ENCODE measurements around the gene CHN2.
A peak's percentile ranks its signal among the peaks of the same experiment; 100 is the strongest.

Gene CHN2

DNA sequence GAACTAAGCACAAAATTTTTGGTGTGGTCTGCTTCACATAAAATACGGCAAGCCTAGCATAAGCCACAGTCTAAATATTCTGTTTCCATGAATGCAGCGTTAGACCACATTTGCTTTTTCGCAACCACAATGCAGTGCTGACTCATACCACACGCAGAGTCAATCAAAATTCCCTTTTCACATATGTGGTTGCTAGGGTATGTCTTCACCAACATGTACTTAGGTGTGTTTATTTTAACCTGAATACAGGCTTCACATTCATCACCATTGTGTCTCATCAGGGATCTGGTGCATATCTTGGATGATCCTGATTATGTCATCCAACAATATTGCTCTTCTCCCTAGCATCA lies 90.8 kb downstream of the CHN2 start:
- DNase-seq (ENCODE audit: low spot score) = peak; percentile 59

DNA sequence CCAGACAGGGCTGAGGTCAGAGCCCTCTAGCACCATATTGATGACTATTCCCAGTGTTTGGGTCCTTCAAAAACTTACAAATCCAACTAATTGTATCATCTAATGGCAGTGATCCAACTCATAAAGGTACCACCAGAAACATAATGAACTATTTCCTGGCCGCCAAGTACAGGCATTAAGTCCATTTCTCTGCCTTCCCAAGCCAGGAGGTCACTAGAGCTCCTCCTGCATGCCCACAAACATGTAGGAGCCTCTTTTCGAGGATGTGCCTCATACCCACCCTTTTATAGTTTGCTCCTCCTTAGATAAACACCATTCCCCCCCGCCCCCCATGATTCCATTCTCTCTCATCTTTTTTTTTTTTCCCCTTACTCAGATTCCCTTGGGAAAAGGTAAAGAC lies 91.3 kb downstream of the CHN2 start:
- no peak for DNase-seq (ENCODE audit: low spot score)

DNA sequence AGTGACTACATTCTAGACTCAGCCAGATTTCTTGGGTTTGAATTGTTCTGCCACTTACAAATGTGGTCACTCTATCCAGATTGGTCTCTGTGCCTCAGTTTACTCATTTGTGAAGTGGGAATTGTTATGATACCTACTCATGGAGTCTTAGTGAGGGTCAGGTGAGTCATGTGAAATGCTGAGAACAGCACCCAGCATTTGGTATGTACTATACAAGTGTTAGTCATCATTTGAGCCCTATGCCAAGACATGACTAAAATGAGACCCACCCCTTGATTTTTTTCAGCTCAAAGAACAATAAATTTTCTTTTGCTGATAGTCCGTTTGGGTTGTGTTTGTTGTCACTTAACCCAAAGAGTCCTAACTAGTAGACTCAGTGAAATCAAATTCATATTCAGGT lies 92.8 kb downstream of the CHN2 start:
- DNase-seq (ENCODE audit: low spot score) = peak; percentile 83

DNA sequence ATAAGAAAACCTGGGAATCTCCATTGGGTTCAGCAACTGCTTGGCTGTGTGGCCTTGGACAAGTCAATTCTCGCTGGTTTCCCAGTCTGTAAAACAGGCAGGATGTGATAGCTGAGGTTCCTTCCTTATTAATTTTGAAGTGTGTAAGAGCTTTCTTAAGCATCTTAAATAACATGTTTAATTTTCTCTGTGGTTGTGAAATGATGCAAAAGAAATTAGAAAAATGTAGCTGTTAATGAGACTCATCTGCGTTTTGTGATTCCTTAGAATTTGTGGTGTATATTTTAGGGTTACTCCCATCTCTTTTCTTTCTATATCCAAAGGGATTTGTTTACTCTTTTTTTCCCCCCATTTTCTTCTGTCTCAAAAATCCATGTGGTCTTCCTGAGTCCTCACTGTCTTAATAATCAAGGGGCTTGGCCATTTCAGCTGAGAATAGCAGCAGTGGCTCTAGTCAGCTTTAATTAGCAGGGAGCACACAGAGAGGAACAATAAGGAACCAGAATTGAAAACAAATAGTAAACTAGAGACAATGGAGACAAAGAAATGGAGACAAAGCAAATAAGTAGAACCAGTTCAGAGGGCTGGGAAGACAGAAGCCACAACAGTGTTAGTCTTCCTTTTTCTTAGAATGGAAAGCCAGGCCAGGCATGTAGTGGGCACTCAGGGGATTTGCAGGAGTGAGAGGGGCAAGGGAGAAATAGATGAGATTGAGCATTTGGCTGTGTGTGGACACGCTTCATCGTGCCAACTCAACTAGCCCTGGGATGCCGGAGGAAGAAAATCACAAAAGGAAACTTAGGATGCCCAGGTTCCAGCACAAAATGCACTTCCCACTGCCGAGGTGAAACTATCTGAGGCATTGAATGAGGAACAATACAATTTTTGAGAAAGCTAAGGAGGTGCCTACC lies 93.9 kb downstream of the CHN2 start:
- no peak for DNase-seq (ENCODE audit: low spot score)

DNA sequence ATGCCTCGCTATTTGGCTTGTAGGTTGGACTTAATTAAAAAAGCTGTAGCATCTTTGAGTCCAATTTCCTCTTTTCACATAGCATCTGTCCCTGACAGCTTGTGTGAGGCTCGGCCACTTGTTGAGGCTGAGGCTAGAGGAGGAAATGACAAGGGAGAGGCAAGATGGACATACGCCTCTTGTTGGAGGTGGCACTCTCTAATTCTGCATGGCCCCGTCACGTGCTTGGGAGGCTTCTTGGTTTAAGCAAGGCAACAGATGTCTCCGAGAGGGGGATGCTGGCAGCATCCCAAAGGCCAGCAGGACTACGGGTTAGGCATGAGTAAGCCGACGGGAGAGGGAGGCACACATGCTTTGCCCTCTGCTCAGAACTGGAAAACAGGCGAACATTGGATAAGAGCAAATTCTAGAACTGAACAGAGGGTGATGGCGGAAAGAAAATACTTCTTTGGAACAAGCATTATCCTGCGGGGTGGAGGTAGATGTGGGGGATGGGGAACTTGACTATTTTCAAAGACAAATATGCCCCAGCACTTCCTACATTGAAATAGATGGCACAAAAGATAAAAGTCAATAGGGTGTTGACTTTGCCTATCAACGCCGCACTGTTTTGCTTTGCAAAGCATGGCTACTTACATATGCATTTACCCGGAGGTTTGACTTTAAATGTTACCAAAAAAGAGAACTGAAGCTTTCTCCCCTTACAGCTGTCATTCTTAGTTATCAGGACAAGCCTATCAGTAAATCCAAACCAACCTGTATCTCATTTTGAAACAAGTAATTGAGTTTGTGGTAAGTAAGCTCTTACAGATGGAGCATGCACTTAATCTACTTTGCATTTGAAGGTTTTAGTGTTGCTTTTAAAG lies 94.8 kb downstream of the CHN2 start:
- no peak for DNase-seq (ENCODE audit: low spot score)

DNA sequence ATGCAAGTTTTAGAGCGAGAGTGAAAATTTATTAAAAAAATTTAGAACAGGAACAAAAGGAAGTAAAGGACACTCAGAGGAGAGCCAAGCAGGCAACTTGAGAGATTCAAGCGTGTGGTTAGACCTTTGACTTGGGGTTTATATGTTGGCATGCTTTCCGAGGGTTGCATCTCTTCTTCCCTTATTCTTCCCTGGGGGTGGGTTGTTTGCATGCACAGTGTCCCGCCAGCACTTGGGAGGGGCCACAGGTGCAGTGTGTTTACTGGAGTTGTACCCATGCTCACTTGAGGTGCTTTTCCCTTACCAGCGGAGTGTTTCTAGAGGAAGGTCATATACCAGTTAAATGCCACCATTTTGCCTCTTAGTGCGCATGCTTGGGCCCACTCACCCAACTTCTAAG lies 96.3 kb downstream of the CHN2 start:
- no peak for DNase-seq (ENCODE audit: low spot score)

DNA sequence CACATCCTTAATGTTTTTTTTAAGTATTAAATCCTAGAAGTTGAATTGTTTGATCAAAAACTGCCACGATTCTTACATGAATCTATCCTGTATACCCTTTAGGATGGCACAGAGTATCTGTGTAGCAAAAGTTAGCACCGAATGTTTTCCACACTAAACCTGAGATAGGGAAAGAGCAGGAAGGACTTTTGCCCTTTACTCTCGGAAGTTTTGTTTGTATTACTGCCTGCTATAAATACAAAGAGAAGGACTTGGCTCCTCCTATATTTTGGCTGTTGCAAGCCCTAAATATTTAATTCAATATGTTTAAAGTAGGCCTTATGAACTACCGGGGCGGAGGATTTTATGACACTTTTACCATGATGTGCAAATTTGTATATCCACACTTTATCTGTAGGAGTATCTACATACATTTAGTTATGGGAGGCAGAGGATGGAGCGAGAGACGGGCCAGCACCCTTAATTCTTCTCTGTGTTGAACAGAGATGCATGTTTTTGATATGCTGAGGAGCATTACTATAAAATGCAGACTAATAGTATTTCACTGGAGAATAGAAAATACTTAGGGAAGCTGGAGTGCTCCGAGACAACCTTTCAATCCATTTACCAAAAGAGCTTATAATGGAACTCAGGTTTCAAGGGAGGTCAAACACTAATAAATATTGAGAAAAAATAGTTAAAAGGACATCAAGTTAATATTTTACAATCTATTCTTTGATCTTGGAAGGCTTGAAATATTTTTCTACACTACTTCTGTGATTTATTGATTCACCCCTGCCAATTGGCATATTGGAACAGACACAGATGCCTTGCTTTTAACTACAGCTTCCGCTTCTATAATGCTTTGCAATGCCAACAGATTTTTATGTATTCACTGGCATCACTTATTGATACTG lies 97.4 kb downstream of the CHN2 start:
- DNase-seq (ENCODE audit: low spot score) = no peak

DNA sequence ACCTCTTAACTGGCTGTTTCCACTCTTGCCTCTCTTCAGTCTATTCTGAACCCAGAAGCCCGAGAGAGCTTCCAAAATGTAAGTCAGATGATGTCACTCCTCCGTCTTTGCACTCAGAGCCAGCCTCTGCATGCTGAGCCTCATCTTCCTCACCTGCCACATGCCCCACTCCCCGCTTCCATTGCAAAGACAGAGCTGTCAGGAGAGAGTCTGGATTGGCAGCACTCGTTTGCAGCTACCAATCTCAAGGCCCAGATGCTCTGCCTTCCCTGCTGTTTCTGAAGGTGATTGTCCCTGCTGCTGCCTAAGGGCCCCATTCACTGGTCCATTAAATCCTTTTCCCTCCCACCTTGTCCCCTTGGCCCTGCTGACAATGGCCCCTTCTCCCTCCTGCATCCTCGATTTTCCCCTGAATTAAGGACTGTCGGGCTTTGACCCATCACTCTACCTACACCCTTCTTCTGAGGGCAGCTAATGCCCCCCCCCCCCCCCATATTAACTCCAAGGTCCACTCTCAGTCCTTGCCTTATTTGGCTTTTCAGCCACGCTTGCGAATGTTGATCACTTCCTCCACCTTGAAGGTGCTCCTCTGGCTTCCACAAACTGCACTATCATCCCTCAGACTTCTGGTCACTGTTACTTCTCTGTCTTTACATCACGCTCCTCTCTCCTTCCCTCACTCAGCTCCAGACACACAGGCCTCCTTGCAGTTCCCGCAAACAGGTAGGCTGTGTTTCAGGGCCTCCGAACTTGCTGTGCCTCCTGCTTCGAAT lies 98.5 kb downstream of the CHN2 start:
- DNase-seq (ENCODE audit: low spot score) = no peak

DNA sequence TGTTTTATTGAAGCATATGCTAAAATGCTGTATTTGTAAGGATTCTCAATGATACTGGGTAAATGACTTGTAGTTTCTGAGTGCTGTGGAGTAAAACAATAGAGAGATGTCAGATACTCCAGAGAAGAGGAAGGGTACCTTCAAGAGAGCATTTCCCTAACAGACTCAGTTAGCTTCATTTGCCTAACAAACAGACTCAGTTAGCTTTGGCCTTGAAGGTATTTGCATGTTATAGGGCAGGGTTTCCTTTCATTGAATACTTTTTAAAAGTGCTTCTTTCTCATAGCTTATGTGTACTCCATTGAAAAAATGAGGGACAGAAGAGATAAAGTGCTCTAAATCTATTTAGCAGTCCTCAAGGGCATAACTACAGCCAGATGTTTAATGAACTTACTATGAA lies 101.8 kb downstream of the CHN2 start:
- DNase-seq (ENCODE audit: low spot score) = no peak

DNA sequence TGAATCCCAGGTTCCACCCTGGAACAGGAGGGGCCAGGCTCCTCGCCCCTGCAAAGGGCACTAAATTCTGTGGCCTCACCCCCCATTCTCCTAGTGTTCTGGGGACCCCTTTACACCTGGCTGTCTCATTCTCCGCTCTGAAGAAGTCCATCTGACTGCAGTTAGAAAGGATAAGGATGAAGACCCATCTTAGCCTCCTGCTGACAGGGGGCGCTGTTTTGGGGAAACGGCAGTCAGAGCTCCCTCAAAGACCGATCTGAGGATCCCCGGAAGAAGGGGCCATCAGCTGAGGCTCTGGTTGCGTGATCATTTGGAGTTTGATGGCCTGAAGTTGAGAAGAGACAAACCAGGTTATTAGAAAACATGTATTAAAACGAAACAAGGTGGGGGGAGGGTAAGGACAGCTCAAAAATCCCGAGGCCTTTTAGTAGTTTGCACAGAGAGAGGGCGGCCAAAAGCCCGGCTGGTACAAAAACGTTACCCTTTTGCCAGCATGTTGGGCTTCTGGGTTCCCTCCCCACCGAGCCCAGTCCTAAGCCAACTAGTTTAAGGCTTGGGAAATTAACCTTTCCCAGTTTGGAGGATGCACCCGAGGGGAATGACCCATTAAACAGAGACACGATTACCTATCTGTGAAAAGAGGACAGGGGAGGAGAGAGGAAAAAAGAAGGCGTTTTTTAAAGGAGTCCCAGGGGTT lies 102.8 kb downstream of the CHN2 start:
- no peak for DNase-seq (ENCODE audit: low spot score)

DNA sequence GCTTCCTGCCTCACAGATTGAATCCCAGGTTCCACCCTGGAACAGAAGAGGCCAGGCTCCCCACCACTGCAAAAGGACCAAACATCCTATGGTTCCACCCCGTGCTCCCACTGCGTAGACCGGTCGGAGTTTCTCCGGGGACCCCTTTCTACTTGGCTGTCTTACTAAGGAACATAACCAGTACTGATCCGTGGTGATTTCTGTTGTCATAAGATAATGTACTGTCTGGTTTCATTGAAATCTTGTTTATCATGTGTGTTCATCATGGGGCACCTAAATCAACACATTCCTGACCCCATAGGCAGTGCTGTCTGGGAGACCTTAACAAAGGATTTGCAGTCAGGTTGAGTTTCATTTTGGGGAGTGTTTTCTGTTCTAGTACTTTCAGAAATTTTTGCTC lies 104.5 kb downstream of the CHN2 start:
- no peak for DNase-seq (ENCODE audit: low spot score)

DNA sequence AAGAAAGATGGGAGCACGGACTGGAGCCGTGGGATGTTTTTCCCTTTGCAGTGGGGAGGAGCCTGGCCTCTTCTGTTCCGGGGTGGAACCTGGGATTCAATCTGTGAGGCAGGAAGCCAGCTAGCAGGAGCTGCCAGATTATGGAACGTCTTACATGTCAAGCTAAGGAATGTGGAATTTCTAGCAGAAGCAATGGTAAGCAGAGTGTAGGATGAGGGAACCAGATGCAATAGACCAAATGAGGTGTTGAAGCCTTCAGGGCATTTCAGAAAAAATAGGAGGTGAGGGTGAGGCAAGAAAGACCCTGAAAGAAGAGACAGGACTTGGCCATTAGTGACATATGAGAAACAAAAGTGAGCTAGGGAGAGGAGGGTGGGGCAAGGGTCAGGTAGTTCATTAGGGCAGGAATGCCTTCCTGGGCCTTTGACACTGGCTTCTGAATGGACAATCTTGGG lies 105.5 kb downstream of the CHN2 start:
- DNase-seq (ENCODE audit: low spot score) = no peak

DNA sequence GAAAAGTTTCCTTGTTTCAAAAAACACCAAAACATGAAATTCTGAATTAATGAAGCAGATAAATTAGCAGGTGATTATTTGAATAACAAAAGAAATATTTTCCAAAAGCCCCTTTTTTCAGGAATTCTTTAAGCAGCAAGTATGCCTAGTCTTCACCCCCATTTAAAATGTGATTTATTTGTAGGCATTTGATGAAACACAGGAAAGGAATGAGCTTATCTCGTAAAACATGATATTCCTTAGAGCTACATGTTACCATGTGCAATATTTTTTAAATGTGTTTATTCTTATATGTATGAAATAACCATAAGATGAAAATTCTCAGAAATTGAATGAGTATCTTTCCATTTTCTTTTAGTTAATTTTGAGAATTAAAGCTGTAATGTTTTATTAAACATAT lies 106.1 kb downstream of the CHN2 start:
- no peak for DNase-seq (ENCODE audit: low spot score)

DNA sequence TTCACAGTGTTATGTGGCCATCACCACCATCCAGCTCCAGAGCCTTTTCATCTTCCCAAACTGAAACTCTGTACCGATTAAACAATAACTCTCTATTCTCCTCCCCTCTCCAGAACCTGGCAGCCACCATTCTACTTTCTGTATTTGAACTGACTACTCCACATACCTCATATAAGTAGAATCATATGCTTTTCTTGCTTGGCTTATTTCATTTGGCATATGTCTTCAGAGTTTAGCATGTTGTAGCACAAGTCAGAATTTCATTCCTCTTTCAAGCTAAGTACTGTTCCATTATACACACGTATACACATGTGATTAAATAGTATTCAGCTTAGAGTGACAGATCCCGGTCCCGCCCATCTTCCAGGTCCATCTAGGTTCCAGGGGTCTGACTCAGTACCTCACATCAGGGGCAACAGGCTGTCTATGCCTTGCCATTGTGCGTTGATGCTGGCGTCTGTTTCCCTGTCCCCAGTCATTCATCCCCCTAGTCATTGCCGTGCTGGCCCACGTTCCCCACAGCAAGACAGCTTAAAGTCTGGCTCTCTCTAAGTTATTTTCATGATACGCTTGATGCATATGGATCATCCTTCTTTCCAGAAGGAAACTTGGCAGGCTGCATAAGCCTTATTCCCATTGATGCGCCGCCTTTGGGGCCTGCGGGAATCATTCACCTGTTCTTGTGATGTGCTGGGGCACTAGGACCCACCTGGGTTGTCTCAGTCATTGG lies 108.3 kb downstream of the CHN2 start:
- DNase-seq (ENCODE audit: low spot score) = no peak

DNA sequence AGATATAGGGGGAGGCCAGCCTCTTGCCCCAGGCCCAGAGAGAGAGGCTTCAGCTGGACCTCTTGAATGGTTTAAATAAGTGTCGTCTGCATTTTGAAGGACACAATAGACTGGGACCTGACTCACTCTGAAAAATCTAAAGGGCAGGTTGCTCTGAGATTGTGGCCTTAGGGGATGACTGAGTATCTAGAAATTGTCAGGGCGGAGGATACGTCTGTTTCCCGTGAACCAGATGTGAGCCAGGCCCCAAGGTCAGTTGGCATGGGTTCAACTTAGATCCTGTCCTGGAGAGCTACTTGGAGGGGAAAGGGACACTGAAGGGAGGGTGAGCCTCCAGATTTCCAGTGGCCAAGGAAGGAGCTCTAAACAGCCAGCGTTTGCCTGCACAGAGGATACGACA lies 110.2 kb downstream of the CHN2 start:
- no peak for DNase-seq (ENCODE audit: low spot score)

DNA sequence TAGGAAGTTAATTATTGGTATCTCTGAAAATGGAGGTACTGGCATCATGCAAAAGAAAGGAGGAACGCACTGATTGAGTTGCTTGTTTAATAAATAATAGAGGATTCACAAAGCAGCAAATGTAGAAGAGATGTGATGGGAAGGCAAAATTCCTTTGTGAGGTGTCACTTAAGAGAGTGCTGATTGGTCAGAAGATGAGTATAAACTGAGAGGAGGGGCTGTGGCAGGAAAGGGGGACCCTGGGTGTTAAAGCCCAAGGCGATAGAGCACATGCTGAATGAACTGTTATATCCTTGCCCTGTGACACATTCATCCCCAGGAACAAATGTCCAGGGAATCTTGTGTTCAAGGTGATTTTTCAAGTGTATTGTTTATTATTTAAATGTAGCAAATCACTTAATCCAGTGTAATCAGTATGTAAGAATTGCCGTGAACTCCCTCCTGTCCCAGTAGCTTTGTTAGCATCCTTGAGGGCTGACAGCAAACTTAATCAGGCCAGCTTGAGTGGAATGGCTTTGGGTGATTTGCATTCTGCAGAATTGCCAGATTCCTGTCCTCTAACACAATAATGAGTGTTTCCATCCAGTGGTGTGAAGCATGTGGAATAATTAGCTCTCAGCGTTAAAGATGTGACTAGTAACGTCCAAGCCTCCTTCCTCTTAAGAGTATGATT lies 111.9 kb downstream of the CHN2 start:
- DNase-seq (ENCODE audit: low spot score) = no peak

DNA sequence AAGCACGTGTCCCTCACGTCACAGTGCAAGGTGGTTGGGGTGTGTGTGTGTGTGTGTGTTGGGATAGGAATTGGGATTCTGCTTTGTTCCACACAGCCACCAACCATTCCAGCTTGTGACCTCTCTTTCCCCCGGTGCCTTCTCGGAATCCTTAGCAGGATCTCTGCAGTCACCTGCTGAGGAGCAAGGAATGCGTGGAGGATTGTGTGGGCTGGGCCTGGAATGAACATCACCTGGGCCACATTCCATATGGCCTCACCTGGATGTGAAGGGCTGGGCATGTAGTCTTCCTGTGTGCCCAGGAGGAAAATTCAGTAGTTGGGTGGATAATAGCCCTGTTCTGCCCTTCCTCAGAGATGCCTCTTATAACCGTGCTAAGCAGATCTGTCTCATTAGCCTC lies 113.8 kb downstream of the CHN2 start:
- DNase-seq (ENCODE audit: low spot score) = no peak

DNA sequence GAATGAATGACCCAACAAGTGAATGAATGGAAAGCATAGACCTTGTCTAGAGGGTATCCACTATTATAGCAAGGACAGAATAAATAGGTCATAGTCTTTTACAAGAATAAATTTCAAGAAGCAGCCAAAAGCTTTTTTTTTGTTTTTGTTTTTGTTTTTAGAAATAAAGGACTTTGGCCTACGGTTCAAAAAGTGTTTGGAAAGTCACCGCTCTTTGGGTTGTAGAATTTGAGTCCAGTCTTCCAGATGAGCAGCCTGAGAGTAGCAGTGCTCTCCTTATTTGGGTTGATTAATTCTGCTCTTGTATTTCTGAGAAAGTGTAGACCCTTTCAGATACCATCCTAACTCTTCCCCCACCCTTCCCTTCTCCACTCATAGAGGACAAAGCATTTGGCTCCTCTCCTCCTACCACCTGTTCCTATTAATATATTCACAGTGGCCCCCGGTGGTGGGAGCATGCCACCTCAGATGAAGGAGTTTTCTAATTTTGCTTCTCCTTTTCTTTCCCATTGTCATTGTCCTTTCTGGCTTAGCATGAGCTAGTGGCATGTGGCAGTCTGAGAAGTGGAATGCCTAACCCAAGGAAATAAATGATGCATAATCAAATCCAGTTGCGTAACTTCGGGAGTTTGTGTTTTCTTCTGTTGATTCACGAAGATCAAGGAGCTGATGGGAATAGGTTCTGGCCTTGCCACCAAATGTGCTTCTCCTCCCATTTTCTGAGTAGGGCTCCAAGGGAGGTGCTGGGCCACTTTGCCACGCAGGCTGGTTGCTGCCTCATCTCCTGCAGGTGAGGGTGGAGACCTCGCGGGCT lies 114.7 kb downstream of the CHN2 start:
- no peak for DNase-seq (ENCODE audit: low spot score)

DNA sequence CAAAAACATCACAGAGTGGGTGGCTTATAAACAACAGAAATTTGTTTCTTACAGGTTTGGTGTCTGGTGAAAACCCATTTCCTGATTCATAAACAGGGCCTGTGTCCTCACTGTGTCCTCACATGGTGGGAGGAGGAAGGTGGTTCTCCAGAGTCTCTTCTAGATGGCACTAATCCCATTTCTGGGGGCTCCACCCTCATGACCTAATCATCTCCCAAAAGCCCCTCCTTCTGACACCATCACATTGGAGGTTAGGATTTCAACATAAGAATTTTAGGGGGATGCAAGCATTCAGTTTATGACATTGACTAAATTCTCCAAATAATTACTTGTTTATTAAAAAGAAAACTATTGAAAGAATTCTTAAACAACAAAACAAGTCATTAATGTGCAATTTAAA lies 116.0 kb downstream of the CHN2 start:
- no peak for DNase-seq (ENCODE audit: low spot score)
